ENCODE measurements around the gene MYO1A. TPM values are rescaled to one million over a fixed set of nuclear protein-coding genes. Genes with fewer than 3 reads are reported as not detected.

The MYO1A gene
- polyA plus RNA-seq, 1 of the 3 experiments (the other 2 are of a cell fraction) = not detected

GRCh38 chr12:57006809-57007475 lies 43.0 kb downstream of the MYO1A start (continued):
- TF ChIP-seq EP300 (IDR thresholded peaks at IDR 0.05; ENCODE audit: borderline replicate concordance in 1 of 2, low read depth in 1 of 2, low read length in 1 of 2) = no peak
- TF ChIP-seq, protein P1, sequence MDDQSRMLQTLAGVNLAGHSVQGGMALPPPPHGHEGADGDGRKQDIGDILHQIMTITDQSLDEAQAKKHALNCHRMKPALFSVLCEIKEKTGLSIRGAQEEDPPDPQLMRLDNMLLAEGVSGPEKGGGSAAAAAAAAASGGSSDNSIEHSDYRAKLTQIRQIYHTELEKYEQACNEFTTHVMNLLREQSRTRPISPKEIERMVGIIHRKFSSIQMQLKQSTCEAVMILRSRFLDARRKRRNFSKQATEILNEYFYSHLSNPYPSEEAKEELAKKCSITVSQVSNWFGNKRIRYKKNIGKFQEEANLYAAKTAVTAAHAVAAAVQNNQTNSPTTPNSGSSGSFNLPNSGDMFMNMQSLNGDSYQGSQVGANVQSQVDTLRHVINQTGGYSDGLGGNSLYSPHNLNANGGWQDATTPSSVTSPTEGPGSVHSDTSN (IDR thresholded peaks at IDR 0.05) = no peak

GRCh38 chr12:57005980-57006808 lies 43.7 kb downstream of the MYO1A start, which contains the start of gene ZBTB39:
TSS of gene ZBTB39 (minus strand) at chr12:57006546. CDS start at chr12:57004917, 1,629 bp downstream.
- CTCF ChIA-PET = interaction anchor here (0.6 to 15.0 kb wide), 31 partner anchors 10 to 892 kb away, joined by 3 to 257 read pairs (median 4); partner anchors contain the start of genes HSD17B6, MYO1A, STAT6 and TAC3
- Histone ChIP-seq H3K9me3 (no peaks in the 10 kb centered on the region), H3K4me3 (ENCODE audit: low read depth in 2 of 2, low read length in 1 of 2) (peak within 1 kb of the TSS; percentile 89 to 100), H2AFZ (ENCODE audit: low read depth) (peak within 1 kb of the TSS; percentile 79), H4K20me1 (ENCODE audit: insufficient read depth) (peaks cover 12% of the 10 kb centered on the region), H3K9me2 (no peaks in the 10 kb centered on the region), H3K4me1 (ENCODE audit: control insufficient read depth in 1 of 2, insufficient read depth in 2 of 2, low read depth in 1 of 2, low read length in 1 of 2) (peaks cover 6 to 14% of the 10 kb centered on the region in 2 experiments; a peak in 3 of 4 replicates), H3K4me2 (peak within 1 kb of the TSS; percentile 94), H3K27me3 (ENCODE audit: insufficient read depth) (no peaks in the 10 kb centered on the region), H3F3A (replicated peaks; ENCODE audit: insufficient read depth) (no peaks in the 10 kb centered on the region), H3K27ac (ENCODE audit: low read depth in 2 of 2, low read length in 1 of 2) (peak within 1 kb of the TSS; percentile 34 to 69; a peak in 2 of 4 replicates), H3K79me2 (ENCODE audit: insufficient read depth) (peaks cover 28% of the 10 kb centered on the region), H3K36me3 (replicated peaks in 1 of 2; ENCODE audit: control insufficient read depth in 1 of 2, insufficient read depth in 2 of 2, low read length in 1 of 2) (peaks cover 14 to 36% of the 10 kb centered on the region in 2 experiments), H3K9ac (peak within 1 kb of the TSS; percentile 91)
- POLR2A ChIA-PET = interaction anchor here (1.2 kb wide), 1 partner anchor 375 kb away, joined by 3 read pairs; no protein-coding TSS in a partner anchor
- 1% methylated on average over 9 of the region's 94 CpGs for WGBS (ENCODE audit: low lambda C conversion rate)
- DNase-seq = peak; percentile 99
- TF ChIP-seq SIN3A (IDR thresholded peaks at IDR 0.05; ENCODE audit: borderline replicate concordance, low read depth, low read length) (no peak), MAX (IDR thresholded peaks at IDR 0.05; ENCODE audit: low read depth) (no peak), EZH2phosphoT487 (IDR thresholded peaks at IDR 0.05; ENCODE audit: borderline replicate concordance, low read depth) (no peak), JUND (IDR thresholded peaks at IDR 0.05) (no peak), MXI1 (IDR thresholded peaks at IDR 0.05; ENCODE audit: low read depth, low read length) (0 out of 2 replicates have a peak, but pooled peaks have one; percentile 20), RCOR1 (IDR thresholded peaks at IDR 0.05; ENCODE audit: low read length) (no peak), TCF12 (IDR thresholded peaks at IDR 0.05) (no peak), POLR2AphosphoS5 (IDR thresholded peaks at IDR 0.05; ENCODE audit: low read depth, low read length) (peak; percentile 61), RFX5 (IDR thresholded peaks at IDR 0.05; ENCODE audit: low read length) (no peak), GATA2 (CRISPR knock-in tag; IDR thresholded peaks at IDR 0.05) (no peak), ZBTB33 (IDR thresholded peaks at IDR 0.05; ENCODE audit: borderline replicate concordance, low read depth) (no peak), IRF3 (IDR thresholded peaks at IDR 0.05; ENCODE audit: low read depth, low read length) (no peak)
- TF ChIP-seq, protein P1 (IDR thresholded peaks at IDR 0.05) = no peak
- TF ChIP-seq, protein P2, sequence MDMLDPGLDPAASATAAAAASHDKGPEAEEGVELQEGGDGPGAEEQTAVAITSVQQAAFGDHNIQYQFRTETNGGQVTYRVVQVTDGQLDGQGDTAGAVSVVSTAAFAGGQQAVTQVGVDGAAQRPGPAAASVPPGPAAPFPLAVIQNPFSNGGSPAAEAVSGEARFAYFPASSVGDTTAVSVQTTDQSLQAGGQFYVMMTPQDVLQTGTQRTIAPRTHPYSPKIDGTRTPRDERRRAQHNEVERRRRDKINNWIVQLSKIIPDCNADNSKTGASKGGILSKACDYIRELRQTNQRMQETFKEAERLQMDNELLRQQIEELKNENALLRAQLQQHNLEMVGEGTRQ (IDR thresholded peaks at IDR 0.05; ENCODE audit: borderline replicate concordance, low read depth, low read length) = no peak
- TF ChIP-seq, protein P3, sequence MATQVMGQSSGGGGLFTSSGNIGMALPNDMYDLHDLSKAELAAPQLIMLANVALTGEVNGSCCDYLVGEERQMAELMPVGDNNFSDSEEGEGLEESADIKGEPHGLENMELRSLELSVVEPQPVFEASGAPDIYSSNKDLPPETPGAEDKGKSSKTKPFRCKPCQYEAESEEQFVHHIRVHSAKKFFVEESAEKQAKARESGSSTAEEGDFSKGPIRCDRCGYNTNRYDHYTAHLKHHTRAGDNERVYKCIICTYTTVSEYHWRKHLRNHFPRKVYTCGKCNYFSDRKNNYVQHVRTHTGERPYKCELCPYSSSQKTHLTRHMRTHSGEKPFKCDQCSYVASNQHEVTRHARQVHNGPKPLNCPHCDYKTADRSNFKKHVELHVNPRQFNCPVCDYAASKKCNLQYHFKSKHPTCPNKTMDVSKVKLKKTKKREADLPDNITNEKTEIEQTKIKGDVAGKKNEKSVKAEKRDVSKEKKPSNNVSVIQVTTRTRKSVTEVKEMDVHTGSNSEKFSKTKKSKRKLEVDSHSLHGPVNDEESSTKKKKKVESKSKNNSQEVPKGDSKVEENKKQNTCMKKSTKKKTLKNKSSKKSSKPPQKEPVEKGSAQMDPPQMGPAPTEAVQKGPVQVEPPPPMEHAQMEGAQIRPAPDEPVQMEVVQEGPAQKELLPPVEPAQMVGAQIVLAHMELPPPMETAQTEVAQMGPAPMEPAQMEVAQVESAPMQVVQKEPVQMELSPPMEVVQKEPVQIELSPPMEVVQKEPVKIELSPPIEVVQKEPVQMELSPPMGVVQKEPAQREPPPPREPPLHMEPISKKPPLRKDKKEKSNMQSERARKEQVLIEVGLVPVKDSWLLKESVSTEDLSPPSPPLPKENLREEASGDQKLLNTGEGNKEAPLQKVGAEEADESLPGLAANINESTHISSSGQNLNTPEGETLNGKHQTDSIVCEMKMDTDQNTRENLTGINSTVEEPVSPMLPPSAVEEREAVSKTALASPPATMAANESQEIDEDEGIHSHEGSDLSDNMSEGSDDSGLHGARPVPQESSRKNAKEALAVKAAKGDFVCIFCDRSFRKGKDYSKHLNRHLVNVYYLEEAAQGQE (IDR thresholded peaks at IDR 0.05; ENCODE audit: low read depth, low read length) = no peak

All from SK-N-SH (cell line).